ENCODE data around the gene MYO9A.
"Not testable (repeated sequence)": the region's sequence is repeated elsewhere in the genome, so short reads cannot be mapped to it uniquely, and the experiment has no call there.

MYO9A gene

DNA sequence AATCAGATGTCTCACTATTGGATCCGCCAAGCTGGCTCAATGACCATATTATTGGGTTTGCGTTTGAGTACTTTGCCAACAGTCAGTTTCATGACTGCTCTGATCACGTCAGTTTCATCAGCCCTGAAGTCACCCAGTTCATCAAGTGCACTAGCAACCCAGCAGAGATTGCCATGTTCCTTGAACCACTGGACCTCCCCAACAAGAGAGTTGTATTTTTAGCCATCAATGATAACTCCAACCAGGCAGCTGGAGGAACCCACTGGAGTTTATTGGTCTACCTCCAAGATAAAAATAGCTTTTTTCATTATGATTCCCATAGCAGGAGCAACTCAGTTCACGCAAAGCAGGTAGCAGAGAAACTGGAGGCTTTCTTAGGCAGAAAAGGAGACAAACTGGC, 21.7 kb upstream of the MYO9A start:
- DNase-seq, result no peak

DNA sequence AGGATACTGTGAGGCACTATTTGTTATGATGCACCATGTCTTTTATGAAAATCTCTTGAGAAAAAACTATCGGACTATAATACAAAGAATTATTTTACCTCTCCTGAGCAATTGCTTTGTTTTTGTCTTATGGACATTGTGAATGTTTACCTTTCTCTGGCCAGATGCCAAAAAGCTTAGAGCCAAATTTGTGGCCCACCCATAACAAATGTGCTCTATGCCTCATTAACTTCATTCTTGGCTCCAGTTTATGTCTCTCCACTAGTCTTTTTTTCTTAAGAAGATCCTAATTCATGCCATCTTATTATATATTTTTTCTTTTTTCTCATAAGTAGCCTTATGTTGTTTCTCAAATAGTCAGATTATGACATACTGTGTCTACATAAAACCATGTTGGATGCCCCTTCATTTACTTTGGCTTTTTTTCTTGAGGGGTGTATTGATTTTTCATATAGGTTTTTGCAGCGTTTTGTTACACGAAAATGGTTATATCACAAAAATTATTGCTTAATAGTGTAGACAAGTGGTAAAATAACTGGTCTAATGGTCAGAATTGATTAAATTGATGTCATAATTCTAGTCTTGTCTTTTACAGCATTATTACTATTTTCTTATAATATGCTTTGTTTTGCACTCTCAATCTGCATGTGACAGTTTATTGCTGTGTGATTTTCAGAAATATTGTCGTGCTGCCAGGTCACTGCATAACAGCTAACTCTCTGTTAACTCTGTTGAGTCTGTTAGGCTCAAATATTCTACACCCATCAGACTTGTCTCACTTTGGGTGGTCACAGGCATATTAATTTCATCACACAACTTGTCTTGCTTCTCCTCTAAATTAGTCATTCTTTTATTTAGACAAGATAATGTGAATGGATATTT, 18.5 kb upstream of the MYO9A start:
- DNase-seq, result no peak

GRCh38 chr15:72135719-72136118, 17.8 kb upstream of the MYO9A start:
- no peak for DNase-seq

- DNase-seq, result no peak
These were observed 15.3 kb upstream of the MYO9A start for GRCh38 chr15:72133211-72133610.

DNA sequence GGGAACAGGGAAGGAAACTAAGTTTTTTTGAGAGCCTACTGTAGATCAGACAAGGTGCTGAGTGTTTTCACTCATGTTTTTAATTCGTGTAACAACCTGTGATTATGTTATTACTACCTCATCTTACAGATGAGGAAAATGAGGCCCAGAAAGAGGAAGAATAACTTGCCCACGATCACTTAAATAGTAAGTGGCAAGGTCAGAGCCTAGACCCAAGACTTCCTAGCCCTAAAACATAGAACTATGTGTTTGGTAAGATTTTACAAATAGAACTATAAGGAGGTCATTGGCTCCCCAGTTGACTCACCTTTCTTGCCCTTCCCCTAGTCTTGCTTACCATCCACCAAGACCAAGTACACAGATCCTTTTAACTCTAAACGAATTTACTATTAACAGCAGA, 14.0 kb upstream of the MYO9A start:
- DNase-seq, result no peak

- DNase-seq, result no peak
These were observed 12.3 kb upstream of the MYO9A start for GRCh38 chr15:72130272-72130671.

GRCh38 chr15:72128359-72128758, 10.4 kb upstream of the MYO9A start:
- no peak for DNase-seq

DNA sequence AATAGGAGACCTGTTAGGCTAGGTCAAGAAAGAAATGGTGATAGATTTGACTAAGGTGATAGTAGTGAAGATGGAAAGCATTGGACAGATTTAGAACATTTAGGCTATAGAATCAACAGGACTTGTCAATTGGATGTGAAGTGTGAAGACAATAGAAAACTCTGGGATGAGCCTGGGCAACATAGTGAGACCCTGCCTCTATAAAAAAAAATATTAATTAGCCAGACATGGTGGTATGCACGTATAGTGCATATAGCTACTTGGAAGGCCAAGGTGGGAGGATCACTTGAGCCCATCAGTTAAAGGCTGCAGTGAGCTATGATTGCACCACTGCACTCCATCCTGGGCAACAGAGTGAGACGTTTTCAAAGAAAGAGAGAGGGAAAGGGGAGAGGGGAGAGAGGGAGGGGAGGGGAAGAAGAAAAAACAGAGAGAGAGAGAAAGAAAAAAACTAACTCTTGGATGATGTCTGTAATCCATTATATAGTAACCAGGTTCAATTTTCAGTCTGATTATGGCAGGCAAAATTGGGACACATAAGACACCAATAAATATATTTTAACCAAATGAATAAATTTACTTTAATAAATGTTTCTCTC, 9.9 kb upstream of the MYO9A start:
- DNase-seq, result no peak

DNA sequence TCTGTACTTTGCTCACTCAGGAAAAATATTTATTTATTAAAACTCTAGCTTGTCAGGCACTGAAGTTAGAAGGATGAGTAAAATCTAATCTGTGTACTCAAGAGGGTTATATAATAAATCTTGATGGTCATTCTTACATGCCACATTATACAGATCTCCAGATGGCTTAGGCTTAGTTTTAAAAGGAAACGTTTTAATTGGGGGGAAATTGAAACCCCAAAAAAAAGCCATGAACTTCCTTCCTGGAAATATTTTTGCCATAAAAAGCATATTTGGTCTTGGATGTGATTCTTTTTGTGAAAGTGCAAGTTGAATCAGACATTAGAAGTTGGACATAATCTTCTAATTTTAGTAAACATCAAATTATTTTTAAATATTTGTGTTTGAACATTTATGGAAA, 6.3 kb upstream of the MYO9A start:
- DNase-seq, result no peak

DNA sequence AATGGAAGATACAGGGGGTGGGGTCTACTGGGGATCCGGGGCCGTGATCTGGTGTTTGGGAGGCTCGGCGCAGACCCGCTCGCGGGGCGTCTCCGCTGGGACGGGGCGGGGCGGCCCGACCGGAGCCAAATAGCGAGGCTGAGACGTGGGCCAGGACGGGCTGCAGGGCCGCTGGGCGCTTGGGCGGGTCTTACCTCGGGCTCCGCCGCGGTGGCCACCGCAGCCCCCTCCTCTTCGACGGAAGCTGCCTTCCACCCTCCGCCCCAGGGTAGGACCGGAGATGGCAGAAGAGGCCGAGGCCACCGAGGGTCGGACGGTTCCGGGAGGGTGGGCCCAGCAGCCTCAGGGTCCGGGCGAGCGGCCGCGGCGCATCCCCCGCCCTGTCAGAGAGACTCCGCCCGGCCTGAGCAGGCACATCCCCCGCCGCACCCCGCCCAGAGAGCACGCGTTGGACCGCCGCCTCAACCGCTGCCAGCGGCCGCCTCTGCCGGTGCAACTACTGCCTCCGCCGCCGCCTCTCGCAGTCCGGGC, 399 bp downstream of the MYO9A start:
- DNase-seq, result peak; percentile 67

- DNase-seq, result no peak
These were observed 1.0 kb downstream of the MYO9A start for GRCh38 chr15:72116731-72117485.

GRCh38 chr15:72113347-72114031, 4.5 kb downstream of the MYO9A start:
- DNase-seq, result no peak

GRCh38 chr15:72112805-72113204, 5.1 kb downstream of the MYO9A start:
- DNase-seq, result no peak

DNA sequence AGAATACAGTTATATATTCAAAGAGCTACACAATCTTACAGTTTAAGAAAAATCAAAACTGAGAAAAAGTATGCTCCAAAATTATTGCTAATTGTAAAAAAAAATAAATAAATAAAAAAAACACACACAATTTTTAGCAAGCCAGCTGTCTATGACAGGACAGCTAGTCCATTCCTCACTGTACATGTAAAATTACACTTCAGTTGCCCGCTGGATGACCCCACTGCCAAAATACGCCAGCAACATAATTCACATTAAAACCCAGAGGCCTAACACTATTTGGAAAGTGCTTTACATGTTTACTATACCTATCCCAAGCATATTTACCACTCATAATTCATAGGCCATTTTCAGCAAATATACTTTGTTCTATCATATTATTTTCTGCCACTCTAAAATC, 5.8 kb downstream of the MYO9A start:
- DNase-seq, result no peak

DNA sequence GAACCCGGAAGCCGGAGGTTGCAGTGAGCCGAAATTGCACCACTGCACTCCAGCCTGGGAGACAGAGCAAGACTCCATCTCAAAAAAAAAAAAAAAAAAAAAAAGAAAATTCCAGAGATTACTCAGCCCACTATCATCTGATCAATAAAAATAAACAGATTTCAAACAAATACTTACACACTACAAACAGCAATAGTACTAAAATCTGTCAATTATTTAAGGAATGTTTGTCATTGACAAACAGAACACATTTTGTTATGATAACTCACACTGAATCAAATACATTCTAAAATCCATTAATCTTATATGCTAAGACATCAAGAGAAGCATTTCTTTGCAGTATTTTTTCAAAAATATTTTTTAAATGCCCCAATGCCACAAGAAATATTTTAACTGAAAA, 7.6 kb downstream of the MYO9A start:
- DNase-seq, result no peak

- DNase-seq, result no peak
These were observed 11.9 kb downstream of the MYO9A start for GRCh38 chr15:72106068-72106467.

DNA sequence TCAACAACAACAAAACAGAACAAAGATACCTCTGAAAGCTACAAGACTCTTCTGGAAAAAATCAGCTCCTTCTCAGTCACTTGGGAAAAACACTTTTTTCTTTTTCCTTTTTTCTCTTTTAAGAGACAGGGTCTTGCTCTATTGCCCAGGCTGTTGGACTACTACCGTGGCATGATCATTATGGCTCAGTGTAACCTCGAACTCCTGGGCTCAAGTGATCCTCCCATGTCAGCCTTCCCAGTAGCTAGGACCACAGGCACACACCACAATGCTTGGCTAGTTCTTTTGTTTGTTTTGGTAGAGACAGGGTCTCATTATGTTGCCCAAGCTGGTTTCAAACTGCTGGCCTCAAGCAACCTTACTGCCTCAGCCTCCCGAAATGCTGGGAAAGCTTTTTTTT, 12.8 kb downstream of the MYO9A start:
- no peak for DNase-seq

DNA sequence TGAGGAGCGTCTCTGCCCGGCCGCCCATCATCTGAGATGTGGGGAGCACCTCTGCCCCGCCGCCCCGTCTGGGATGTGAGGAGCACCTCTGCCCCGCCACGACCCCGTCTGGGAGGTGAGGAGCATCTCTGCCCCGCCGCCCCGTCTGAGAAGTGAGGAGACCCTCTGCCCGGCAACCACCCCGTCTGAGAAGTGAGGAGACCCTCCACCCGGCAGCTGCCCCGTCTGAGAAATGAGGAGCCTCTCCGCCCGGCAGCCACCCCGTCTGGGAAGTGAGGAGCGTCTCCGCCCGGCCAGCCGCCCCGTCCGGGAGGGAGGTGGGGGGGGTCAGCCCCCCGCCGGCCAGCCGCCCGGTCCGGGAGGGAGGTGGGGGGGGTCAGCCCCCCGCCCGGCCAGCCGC, 17.4 kb downstream of the MYO9A start:
- not testable (repeated sequence) for DNase-seq

DNA sequence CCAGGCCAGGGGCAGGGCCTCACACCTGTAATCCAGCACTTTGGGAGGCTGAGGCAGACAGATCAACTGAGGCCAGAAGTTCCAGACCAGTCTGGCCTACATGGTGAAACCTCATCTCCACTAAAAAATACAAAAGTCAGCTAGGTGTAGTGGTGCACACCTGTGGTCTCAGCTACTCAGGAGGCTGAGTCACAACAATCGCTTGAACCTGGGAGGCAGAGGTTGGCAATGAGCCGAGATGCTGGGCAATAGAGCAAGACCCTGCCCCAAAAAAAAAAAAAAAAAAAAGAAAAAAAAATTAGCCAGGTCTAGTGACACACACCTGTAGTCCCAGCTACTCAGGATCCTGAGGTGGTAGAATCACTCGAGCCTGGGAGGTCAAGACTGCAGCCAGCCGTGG, 18.8 kb downstream of the MYO9A start:
- DNase-seq, result no peak

DNA sequence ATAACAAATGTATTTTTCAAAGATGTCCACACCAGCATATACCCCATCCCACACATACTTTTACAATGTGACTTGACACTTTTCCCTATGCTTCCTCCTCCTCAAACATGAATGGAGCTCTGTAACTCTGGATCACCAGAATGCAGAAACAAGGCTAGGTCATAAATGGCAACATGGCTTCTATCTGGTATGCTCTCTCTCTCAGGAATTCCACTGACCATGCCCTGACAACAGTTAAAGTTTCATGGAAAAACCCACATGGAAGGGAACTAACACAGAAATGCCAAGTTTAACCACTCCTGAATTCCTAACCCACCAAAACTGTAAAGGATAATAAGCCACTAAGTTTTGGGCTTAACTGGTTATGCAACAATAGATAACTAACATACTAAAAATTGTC, 19.9 kb downstream of the MYO9A start:
- DNase-seq, result no peak

DNA sequence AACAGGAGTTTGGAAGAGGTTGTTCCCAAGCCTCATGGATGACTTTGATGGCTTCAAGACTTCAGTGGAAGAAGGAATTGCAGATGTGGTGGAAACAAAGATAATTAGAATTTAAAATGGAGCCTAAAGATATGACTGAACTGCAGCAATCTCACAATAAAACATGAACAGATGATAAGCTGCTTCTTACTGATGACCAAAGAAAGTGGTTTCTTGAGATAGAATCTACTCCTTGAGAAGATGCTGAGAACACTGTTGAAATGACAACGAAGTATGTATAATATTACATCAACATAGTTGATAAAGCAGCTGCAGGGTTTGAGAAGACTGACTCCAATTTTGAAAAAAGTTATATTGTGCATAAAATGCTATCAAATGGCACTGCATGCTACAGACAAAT, 21.2 kb downstream of the MYO9A start:
- no peak for DNase-seq

DNA sequence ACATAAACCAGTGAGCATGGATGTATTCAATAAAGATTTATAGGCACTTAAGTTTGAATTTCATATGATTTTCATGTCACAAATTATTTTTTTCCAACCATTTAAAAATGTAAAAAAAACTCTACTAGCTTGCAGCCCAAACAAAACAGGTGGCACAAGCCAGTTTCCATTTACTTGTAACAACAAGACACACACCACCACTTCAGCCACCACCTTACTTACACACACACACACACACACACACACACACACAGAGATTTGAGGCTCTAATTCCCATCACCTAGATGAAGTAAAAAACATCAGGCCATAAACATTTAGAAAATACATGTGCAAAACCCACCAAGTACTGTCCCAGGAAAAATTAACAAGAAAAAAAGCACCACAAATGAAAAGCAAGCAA, 25.3 kb downstream of the MYO9A start:
- DNase-seq, result no peak

- DNase-seq, result no peak
These were observed 25.9 kb downstream of the MYO9A start for GRCh38 chr15:72092006-72092405.

Measured in activated CD8-positive, alpha-beta memory T cell treated with anti-CD3 and anti-CD28 coated beads, Interleukin-2, amount 50 U/mL, for 4 hours (primary cell).